Panc1 (cell line): ENCODE data around the gene TNNI3K. TPM values are rescaled to one million over a fixed set of nuclear protein-coding genes. Genes with fewer than 3 reads are reported as not detected.

Source experiments
- ATAC-seq: fragments of 200-7000 bp; cut with Tn5 transposase; 2 replicates; pipeline ENCODE4 v1.9.1; 2020; ENCODE audit warnings: mild to moderate bottlenecking, moderate library complexity
- BruUV-seq: library from RNA; stranded (reverse); fragments of 400-500 nt; replicated peaks from 2 replicates; lab custom pipeline; 2021; lab: Mats Ljungman, UMichigan
- CTCF ChIA-PET: fragments of 300-600 bp; sonication (Branson Sonifier 250); formaldehyde crosslinking; loops from one replicate; lab custom pipeline; 2022; ENCODE audit warnings: antibody characterized with exemption; lab: Charles Lee
- POLR2A ChIA-PET: fragments of 300-600 bp; sonication (Branson Sonifier 250); formaldehyde crosslinking; loops from one replicate; lab custom pipeline; 2022; ENCODE audit warnings: antibody characterized with exemption; lab: Charles Lee
- DNase-seq: peaks from one replicate; pipeline ENCODE4 v3.0.0-alpha.2; 2010; ENCODE audit warnings: low read depth, low spot score
- H3K27ac ChIP-seq: 2 replicates; pipeline ENCODE4 v1.5.1; 2011; ENCODE audit warnings: mild to moderate bottlenecking, low read length, inconsistent platforms
- H3K27me3 ChIP-seq: fragments of 200-500 bp; sonication (Bioruptor generic); 2 replicates; pipeline ENCODE4 v1.6.0; 2014; ENCODE audit warnings: low read length, inconsistent platforms; ENCODE audit not compliant: control insufficient read depth, insufficient read depth
- H3K36me3 ChIP-seq: fragments of 200-500 bp; sonication (Bioruptor generic); 2 replicates; pipeline ENCODE4 v1.5.1; 2014; ENCODE audit warnings: inconsistent platforms, mild to moderate bottlenecking, low read length, moderate library complexity; ENCODE audit not compliant: control insufficient read depth, insufficient read depth
- H3K4me1 ChIP-seq: 2 replicates; pipeline ENCODE4 v1.5.1; 2011; ENCODE audit warnings: inconsistent platforms, mild to moderate bottlenecking, low read length, moderate library complexity; ENCODE audit not compliant: control insufficient read depth, insufficient read depth
- H3K4me3 ChIP-seq, 2 experiments: 2 replicates each; pipeline ENCODE4 v1.5.1; 2011 to 2012; ENCODE audit warnings: low read depth in 2 of 2, low read length in 2 of 2, mild to moderate bottlenecking in 2 of 2, inconsistent platforms in 1 of 2, moderate library complexity in 1 of 2
- H3K9me3 ChIP-seq: fragments of 200-500 bp; sonication (Bioruptor generic); 2 replicates; pipeline ENCODE4 v1.5.1; 2014; ENCODE audit warnings: low read depth, mild to moderate bottlenecking, inconsistent platforms, low read length, moderate library complexity; ENCODE audit not compliant: control insufficient read depth, insufficient read depth
- POLR2AphosphoS5 ChIP-seq: IDR thresholded peaks from 2 replicates; pipeline ENCODE4 v1.6.1; 2012; ENCODE audit warnings: mild to moderate bottlenecking, low read depth, low read length, moderate library complexity
- SIN3A ChIP-seq: IDR thresholded peaks from 2 replicates; pipeline ENCODE4 v1.6.1; 2012; ENCODE audit warnings: low read depth, mild to moderate bottlenecking, low read length, moderate library complexity, borderline replicate concordance; ENCODE audit not compliant: insufficient read depth
- TCF7L2 ChIP-seq: IDR thresholded peaks from 2 replicates; pipeline ENCODE4 v1.6.1; 2011; ENCODE audit warnings: mild to moderate bottlenecking, low read depth, low read length, inconsistent platforms
- in situ Hi-C: cut with HindIII; loops from 2 replicates; pipeline ENCODE4 v1.10.0; 2016; ENCODE audit warnings: low sequenced_read_pairs, low pct_unique_long_range_greater_than_20kb
- intact Hi-C: fragments of 100-400 bp; cut with micrococcal nuclease; formaldehyde crosslinking; loops from one replicate; pipeline ENCODE4 v1.10.0; 2022; ENCODE audit not compliant: unreplicated experiment
- total RNA-seq: library from RNA; stranded (reverse); gene quantifications from one replicate; pipeline ENCODE4 v1.2.1, GENCODE V29; 2021; ENCODE audit not compliant: unreplicated experiment
- TF ChIP-seq, protein P1 (sequence below): fragments of 450-650 bp; IDR thresholded peaks from 2 replicates; pipeline ENCODE4 v1.5.1; 2017; ENCODE audit warnings: mild to moderate bottlenecking
- TF ChIP-seq, protein P2 (sequence below), 2 experiments: IDR thresholded peaks; 2 replicates each; pipeline ENCODE4 v1.6.1; 2011 to 2012; ENCODE audit warnings: low read depth in 2 of 2, control low read depth in 1 of 2, low read length in 1 of 2, mild to moderate bottlenecking in 1 of 2, moderate library complexity in 1 of 2; ENCODE audit not compliant: insufficient read depth in 1 of 2

Gene TNNI3K
- total RNA-seq, 1 experiment from 2014 or later: not detected

DNA sequence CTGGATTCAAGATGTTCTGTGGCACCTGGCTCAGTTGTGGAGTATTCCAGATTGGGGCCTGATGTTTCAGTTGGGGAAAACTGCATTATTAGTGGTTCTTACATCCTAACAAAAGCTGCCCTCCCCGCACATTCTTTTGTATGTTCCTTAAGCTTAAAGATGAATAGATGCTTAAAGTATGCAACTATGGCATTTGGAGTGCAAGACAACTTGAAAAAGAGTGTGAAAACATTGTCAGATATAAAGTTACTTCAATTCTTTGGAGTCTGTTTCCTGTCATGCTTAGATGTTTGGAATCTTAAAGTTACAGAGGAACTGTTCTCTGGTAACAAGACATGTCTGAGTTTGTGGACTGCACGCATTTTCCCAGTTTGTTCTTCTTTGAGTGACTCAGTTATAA lies 29.9 kb upstream of the TNNI3K start:
- TF ChIP-seq, protein P1, sequence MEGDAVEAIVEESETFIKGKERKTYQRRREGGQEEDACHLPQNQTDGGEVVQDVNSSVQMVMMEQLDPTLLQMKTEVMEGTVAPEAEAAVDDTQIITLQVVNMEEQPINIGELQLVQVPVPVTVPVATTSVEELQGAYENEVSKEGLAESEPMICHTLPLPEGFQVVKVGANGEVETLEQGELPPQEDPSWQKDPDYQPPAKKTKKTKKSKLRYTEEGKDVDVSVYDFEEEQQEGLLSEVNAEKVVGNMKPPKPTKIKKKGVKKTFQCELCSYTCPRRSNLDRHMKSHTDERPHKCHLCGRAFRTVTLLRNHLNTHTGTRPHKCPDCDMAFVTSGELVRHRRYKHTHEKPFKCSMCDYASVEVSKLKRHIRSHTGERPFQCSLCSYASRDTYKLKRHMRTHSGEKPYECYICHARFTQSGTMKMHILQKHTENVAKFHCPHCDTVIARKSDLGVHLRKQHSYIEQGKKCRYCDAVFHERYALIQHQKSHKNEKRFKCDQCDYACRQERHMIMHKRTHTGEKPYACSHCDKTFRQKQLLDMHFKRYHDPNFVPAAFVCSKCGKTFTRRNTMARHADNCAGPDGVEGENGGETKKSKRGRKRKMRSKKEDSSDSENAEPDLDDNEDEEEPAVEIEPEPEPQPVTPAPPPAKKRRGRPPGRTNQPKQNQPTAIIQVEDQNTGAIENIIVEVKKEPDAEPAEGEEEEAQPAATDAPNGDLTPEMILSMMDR: no peak
- TF ChIP-seq, protein P2, sequence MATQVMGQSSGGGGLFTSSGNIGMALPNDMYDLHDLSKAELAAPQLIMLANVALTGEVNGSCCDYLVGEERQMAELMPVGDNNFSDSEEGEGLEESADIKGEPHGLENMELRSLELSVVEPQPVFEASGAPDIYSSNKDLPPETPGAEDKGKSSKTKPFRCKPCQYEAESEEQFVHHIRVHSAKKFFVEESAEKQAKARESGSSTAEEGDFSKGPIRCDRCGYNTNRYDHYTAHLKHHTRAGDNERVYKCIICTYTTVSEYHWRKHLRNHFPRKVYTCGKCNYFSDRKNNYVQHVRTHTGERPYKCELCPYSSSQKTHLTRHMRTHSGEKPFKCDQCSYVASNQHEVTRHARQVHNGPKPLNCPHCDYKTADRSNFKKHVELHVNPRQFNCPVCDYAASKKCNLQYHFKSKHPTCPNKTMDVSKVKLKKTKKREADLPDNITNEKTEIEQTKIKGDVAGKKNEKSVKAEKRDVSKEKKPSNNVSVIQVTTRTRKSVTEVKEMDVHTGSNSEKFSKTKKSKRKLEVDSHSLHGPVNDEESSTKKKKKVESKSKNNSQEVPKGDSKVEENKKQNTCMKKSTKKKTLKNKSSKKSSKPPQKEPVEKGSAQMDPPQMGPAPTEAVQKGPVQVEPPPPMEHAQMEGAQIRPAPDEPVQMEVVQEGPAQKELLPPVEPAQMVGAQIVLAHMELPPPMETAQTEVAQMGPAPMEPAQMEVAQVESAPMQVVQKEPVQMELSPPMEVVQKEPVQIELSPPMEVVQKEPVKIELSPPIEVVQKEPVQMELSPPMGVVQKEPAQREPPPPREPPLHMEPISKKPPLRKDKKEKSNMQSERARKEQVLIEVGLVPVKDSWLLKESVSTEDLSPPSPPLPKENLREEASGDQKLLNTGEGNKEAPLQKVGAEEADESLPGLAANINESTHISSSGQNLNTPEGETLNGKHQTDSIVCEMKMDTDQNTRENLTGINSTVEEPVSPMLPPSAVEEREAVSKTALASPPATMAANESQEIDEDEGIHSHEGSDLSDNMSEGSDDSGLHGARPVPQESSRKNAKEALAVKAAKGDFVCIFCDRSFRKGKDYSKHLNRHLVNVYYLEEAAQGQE (IDR thresholded peaks at IDR 0.05; ENCODE audit: insufficient read depth in 1 of 2, low read depth in 2 of 2, low read length in 1 of 2): no peak
- TF ChIP-seq TCF7L2 (no peak), SIN3A (no peak), POLR2AphosphoS5 (no peak)
- Histone ChIP-seq H3K9me3 (no peaks in the 10 kb centered on the region), H3K4me1 (no peaks in the 10 kb centered on the region), H3K27me3 (no peaks in the 10 kb centered on the region), H3K4me3 (no peak overlapping the region), H3K36me3 (no peaks in the 10 kb centered on the region), H3K27ac (no peak overlapping the region)
- ChIA-PET POLR2A (no interaction called here), CTCF (no interaction called here)
- DNase-seq (no peak), ATAC-seq (no peak)
- in situ Hi-C loops (no loop called here), intact Hi-C loops (loop anchor here (10.0 kb wide), 1 partner anchor 490 kb away; no protein-coding TSS in a partner anchor)
- no TSS peak for BruUV-seq

DNA sequence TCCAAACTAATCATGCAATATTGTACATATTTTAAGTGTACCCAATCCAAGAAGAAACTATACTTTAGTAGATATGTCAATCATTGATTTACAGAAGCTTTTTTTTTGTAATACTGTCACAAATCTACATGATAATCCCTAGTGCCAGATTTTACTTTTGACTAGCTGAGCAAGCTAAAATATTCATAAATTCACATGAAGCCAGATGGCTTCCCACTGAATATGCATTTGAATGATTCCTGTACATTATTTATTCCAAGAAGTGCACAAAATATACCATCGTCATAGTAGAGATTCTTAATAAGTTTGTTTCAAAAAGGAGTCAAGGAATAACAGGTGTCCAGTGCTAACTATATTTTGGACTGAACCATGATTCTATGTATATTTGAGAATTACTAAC lies 20.0 kb upstream of the TNNI3K start:
- no peak overlapping the region for H3K27ac ChIP-seq
- DNase-seq (no peak), ATAC-seq (no peak)
- in situ Hi-C loops: no loop called here
- H3K9me3 ChIP-seq: no peaks in the 10 kb centered on the region
- no TSS peak for BruUV-seq
- POLR2A ChIA-PET: no interaction called here
- H3K27me3 ChIP-seq: no peaks in the 10 kb centered on the region
- no peaks in the 10 kb centered on the region for H3K4me1 ChIP-seq
- H3K36me3 ChIP-seq: no peaks in the 10 kb centered on the region
- CTCF ChIA-PET: no interaction called here
- intact Hi-C loops: no loop called here
- TF ChIP-seq SIN3A (no peak), POLR2AphosphoS5 (no peak), TCF7L2 (no peak)
- TF ChIP-seq, protein P2 (IDR thresholded peaks at IDR 0.05; ENCODE audit: insufficient read depth in 1 of 2, low read depth in 2 of 2, low read length in 1 of 2): no peak
- TF ChIP-seq, protein P1: no peak
- no peak overlapping the region for H3K4me3 ChIP-seq
